Tibial artery (tissue), 4 donors: ENCODE measurements around the gene OTUB1.

Experiments used
- DNase-seq, 2 donors: peaks; one replicate each; pipeline ENCODE4 v3.0.0-alpha.2; 2019
- H3K27ac ChIP-seq, 2 donors: fragments of 200-600 bp; sonication (generic) in 1 of 2; 1 replicate in 1 of 2; 2 replicates in 1 of 2; pipeline ENCODE4 v1.5.1; 2018 to 2019; ENCODE audit warnings: mild to moderate bottlenecking in 1 of 2
- H3K27me3 ChIP-seq, 2 donors: fragments of 200-600 bp; sonication (generic) in 1 of 2; one replicate each; pipeline versions ENCODE4 v1.5.1 to v1.6.0; 2016 to 2019
- H3K36me3 ChIP-seq, 3 donors: fragments of 200-600 bp; sonication (generic) in 2 of 3; one replicate each; pipeline ENCODE4 v1.5.1; 2016 to 2019; ENCODE audit warnings: mild to moderate bottlenecking in 2 of 3
- H3K4me1 ChIP-seq, 4 donors: fragments of 200-600 bp; sonication (generic) in 2 of 4; 1 replicate in 3 of 4; 2 replicates in 1 of 4; pipeline ENCODE4 v1.5.1; 2016 to 2019
- H3K4me3 ChIP-seq, 2 donors: fragments of 200-600 bp; sonication (generic) in 1 of 2; 1 replicate in 1 of 2; 2 replicates in 1 of 2; pipeline ENCODE4 v1.5.1; 2018 to 2019; ENCODE audit warnings: mild to moderate bottlenecking in 2 of 2
- H3K9me3 ChIP-seq, 3 donors: fragments of 200-600 bp; sonication (generic) in 1 of 3; one replicate each; pipeline ENCODE4 v1.5.1; 2016 to 2019
- intact Hi-C: fragments of 100-400 bp; cut with DNase I; formaldehyde crosslinking; loops from one replicate; pipeline ENCODE4 v1.15.0; 2023; ENCODE audit warnings: low total_unique reads
- TF ChIP-seq, protein P1 (sequence below), 2 experiments: fragments of 200-600 bp in 1 of 2; fragments of 450-650 bp in 1 of 2; IDR thresholded peaks; one replicate each; pipeline ENCODE4 v1.5.1; 2017 to 2019; ENCODE audit warnings: antibody characterized with exemption in 2 of 2, mild to moderate bottlenecking in 1 of 2, moderate library complexity in 1 of 2

Gene OTUB1

DNA sequence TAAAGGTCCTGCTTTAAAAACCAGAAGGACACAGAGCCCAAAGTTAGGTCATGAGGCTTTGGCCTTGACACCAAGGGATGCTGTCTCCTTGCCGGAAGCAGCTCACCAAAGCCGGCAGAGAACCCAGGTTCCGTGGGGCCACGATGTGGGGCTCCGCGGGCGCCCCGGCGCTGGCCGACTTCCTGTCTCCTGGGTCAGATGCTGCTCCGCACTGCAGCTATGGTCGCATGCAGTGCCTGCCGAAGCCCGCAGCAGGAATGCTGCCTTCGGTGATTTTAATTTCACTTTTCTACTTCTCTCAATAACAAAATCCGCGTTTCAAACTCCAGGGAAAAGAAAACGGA is 454 bp upstream of the OTUB1 start:
- no peak for DNase-seq
- Histone ChIP-seq H3K27me3 (no peaks in the 10 kb centered on the region), H3K36me3 (peaks cover 4 to 27% (median 7%) of the 10 kb centered on the region in 3 donors), H3K9me3 (no peaks in the 10 kb centered on the region), H3K27ac (peak overlapping the region; percentile 77 to 88), H3K4me1 (peaks cover 0 to 23% (median 18%) of the 10 kb centered on the region in 4 donors), H3K4me3 (peak overlapping the region; percentile 69 to 97)
- intact Hi-C loops = no loop called here
- TF ChIP-seq, protein P1, sequence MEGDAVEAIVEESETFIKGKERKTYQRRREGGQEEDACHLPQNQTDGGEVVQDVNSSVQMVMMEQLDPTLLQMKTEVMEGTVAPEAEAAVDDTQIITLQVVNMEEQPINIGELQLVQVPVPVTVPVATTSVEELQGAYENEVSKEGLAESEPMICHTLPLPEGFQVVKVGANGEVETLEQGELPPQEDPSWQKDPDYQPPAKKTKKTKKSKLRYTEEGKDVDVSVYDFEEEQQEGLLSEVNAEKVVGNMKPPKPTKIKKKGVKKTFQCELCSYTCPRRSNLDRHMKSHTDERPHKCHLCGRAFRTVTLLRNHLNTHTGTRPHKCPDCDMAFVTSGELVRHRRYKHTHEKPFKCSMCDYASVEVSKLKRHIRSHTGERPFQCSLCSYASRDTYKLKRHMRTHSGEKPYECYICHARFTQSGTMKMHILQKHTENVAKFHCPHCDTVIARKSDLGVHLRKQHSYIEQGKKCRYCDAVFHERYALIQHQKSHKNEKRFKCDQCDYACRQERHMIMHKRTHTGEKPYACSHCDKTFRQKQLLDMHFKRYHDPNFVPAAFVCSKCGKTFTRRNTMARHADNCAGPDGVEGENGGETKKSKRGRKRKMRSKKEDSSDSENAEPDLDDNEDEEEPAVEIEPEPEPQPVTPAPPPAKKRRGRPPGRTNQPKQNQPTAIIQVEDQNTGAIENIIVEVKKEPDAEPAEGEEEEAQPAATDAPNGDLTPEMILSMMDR (IDR thresholded peaks at IDR 0.05) = no peak

GRCh38 chr11:63986932-63987513 is 785 bp downstream of the OTUB1 start:
- Histone ChIP-seq H3K4me3 (peak overlapping the region; percentile 69 to 97), H3K4me1 (peaks cover 0 to 23% (median 18%) of the 10 kb centered on the region in 4 donors), H3K9me3 (no peaks in the 10 kb centered on the region), H3K27me3 (no peaks in the 10 kb centered on the region), H3K36me3 (peaks cover 12 to 40% (median 15%) of the 10 kb centered on the region in 3 donors), H3K27ac (peak overlapping the region; percentile 77 to 88)
- TF ChIP-seq, protein P1 (IDR thresholded peaks at IDR 0.05) = no peak
- intact Hi-C loops = no loop called here
- DNase-seq = no peak

DNA sequence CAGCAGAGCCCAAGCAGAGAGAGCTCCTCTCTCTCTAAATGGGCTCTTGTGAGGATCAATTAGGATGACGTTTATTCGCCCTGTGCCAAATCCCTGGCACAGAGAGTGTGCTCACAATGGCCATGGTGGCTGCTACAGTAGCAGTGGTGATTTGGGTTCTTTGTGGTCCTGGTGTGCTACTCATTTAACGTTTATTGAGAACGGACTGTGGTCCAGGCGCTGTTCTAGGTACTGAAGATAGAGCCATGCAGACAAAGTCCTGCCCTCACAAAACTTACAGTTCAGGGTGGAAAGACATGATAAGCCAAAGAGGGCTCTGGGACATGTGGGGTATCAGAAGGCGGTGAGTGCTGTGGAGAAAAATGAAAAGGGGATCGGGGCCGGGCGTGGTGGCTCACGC is 5.3 kb downstream of the OTUB1 start:
- no peak overlapping the region for H3K27ac ChIP-seq
- no peaks in the 10 kb centered on the region for H3K27me3 ChIP-seq
- peaks cover 0 to 16% (median 15%) of the 10 kb centered on the region in 4 donors for H3K4me1 ChIP-seq
- TF ChIP-seq, protein P1 (IDR thresholded peaks at IDR 0.05) = no peak
- H3K4me3 ChIP-seq = no peak overlapping the region
- DNase-seq = no peak
- H3K36me3 ChIP-seq = peaks cover 22 to 85% (median 42%) of the 10 kb centered on the region in 3 donors
- no peaks in the 10 kb centered on the region for H3K9me3 ChIP-seq
- intact Hi-C loops = no loop called here

DNA sequence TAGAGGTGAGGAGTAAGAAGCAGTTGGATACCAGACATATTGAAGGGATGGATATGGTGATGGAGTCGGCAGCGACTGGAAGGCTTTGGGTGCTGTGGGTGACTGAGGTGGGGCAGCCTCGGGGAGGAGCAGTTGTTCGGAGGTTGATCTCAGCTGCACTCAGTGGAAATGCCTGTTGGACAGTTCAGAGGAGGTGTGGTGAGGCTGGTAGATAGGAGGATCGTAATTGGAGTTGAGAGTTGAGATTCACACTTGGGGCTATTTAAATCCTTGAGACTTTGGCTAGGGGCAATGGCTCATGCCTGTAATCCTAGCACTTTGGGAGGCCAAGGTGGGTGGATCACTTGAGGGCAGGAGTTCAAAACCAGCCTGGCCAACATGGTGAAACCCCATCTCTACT is 6.9 kb downstream of the OTUB1 start:
- Histone ChIP-seq H3K4me1 (peaks cover 0 to 2% (median under 1%) of the 10 kb centered on the region in 4 donors), H3K27ac (no peak overlapping the region)

GRCh38 chr11:63993993-63994392 is 7.8 kb downstream of the OTUB1 start:
- TF ChIP-seq, protein P1 (IDR thresholded peaks at IDR 0.05) = no peak

More for the DNA sequence above, 6.9 kb downstream of the OTUB1 start:
- intact Hi-C loops = no loop called here
- DNase-seq = no peak
- H3K36me3 ChIP-seq = peaks cover 33 to 99% (median 57%) of the 10 kb centered on the region in 3 donors
- TF ChIP-seq, protein P1 (IDR thresholded peaks at IDR 0.05) = no peak
- H3K27me3 ChIP-seq = no peaks in the 10 kb centered on the region
- no peaks in the 10 kb centered on the region for H3K9me3 ChIP-seq
- no peak overlapping the region for H3K4me3 ChIP-seq

More at GRCh38 chr11:63993993-63994392, 7.8 kb downstream of the OTUB1 start:
- no peak overlapping the region for H3K27ac ChIP-seq
- peaks cover 33 to 99% (median 59%) of the 10 kb centered on the region in 3 donors for H3K36me3 ChIP-seq
- no peak overlapping the region for H3K4me3 ChIP-seq
- no peak for DNase-seq
- H3K4me1 ChIP-seq = peaks cover 0 to 6% (median 2%) of the 10 kb centered on the region in 4 donors
- peaks cover 0 to 2% of the 10 kb centered on the region in 2 donors for H3K27me3 ChIP-seq
- no peaks in the 10 kb centered on the region for H3K9me3 ChIP-seq
- intact Hi-C loops = no loop called here
